GM18870 (cell line): ENCODE data around the gene ACSBG1.

Experiments used
- ATAC-seq: cut with Tn5 transposase; IDR thresholded peaks from one replicate; pipeline ENCODE4 v1.9.1; 2021; ENCODE audit warnings: moderate library complexity; ENCODE audit not compliant: unreplicated experiment

Gene ACSBG1

GRCh38 chr15:78140292-78140691, 94.1 kb downstream of the ACSBG1 start:
- ATAC-seq = no peak

DNA sequence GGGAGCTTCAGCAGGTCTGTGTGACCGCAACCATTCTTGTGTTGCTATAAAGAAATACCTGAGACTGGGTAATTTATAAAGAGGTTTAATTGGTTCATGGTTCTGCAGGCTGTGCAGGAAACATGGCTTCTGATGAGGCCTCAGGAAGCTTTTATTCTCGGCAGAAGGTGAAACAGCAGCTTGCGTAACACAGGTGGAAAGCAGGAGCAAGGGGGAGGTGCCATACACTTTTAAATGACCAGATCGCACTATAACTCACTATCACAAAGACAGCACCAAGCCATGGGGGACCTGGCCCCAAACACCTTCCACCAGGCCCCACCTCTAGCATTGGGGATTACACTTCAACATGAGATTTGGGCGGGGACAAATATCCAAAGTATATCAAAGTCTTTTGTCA, 94.8 kb downstream of the ACSBG1 start:
- ATAC-seq = no peak

GRCh38 chr15:78133801-78134200, 100.6 kb downstream of the ACSBG1 start:
- no peak for ATAC-seq

- no peak for ATAC-seq
These were observed 102.9 kb downstream of the ACSBG1 start, which contains the start of gene CIB2 for GRCh38 chr15:78131295-78132061. Gene CIB2, minus strand, starts transcription at chr15:78131445. Its CDS starts 230 bp downstream, at chr15:78131215.

DNA sequence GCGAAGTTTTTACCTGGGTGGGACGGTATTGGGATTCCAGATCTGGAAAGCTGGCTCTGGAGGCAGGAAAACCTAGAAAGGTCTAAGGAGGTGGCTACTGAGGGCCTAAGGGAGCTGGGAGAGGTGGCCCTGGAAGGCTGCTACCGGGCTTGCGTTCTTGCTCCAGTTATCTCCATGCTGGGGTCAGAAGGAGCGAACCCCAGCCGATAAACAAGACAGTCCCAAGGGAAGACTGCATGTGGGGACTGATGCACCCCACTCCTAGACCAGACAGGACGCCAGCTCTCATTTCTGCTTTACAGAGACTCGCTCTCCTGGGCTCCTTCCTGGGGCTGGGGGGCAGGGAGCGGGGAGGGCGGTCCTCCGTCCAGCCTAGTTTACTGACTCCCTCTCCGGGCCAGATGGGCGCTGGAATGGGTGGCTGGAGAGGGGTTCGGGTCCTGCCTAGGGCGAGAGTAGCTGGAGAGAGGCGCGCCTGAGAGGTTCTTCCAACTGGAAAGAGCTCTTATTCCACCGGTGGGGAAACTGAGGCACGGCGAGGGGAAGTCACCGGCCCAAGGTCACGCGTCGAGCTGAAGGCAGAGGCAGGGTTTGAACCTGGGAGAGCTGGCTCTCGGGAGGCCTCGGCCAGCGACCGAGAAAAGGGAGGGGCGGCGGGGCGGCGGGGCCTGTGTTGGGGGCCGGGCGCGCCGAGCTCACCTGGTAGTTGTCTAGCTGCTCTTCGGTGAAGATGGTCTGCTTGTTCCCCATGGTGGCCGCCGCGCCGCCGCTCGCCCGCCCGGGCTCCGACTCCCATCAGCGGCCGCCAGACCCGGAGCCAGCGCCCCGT, 103.7 kb downstream of the ACSBG1 start:
- no peak for ATAC-seq

DNA sequence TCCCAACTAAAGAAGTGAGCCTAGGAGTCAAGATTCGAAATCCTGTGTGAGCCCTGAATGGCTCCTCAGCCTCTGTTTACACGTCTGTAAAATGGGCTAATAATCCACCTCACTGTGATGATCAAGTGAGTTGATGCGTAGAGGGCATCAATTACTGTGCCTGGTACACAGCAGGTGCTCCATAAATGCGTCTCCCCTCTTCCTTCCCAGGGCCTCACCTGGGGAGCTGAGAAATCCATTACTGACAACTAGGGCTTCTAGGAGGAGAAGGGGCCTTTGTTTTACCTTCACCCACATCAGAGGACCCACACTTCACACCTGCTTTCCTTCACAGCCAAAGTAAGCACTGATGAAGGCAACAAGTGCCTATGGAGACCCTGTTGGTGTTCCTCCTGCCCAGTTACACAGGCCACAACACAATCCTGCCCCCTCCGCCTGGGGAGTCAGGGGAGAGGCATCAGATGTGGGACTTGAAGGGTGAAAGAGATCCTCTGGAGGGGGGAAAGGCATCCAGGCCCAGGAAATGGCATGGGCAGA, 104.5 kb downstream of the ACSBG1 start:
- no peak for ATAC-seq

GRCh38 chr15:78129077-78129750, 105.2 kb downstream of the ACSBG1 start:
- no peak for ATAC-seq

DNA sequence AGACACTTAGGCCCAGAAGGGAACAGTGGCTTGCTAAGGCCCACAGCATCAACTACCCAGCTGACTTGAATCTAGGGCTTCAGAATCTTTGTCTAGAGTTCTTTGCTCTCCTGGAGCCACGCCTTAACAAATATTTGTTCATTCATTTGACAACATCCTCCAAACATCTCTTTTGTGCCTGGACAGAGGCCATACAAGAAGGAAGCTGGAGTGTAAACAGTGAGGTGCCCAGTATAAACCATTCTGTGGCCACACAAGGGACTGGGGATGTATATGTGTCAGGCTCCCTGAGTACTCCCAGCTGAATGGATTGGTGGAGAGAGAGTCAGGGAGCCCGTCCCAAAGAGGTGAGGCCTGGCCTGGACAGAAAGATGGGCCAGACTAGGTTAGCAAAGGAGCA, 106.5 kb downstream of the ACSBG1 start:
- no peak for ATAC-seq

GRCh38 chr15:78125267-78125666, 109.1 kb downstream of the ACSBG1 start:
- ATAC-seq = no peak

DNA sequence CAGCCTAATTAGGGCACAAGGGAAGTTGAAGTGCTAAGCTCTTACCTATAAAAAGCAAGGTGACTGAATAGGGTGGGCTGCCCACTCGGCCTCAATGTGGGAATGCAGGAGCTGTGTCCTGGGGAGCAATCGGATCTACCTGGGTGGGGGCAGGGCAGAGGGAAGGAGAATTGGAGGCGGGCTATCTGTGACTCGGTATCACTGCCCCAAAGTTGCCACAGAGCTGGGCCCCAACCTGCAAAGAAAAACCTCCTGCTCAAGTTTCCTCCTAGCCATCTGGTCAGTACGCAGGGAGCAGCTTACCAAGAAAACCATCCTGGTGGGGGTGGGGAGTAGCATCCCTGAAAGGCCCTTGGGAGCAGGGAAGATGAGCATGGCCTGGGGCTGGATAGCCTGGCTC, 113.8 kb downstream of the ACSBG1 start:
- no peak for ATAC-seq
